22Rv1 (cell line): ENCODE data around the gene ACR.

Experiments used
- ZFX ChIP-seq: fragments of 450-650 bp; IDR thresholded peaks from 2 replicates; pipeline ENCODE4 v1.6.1; 2017; ENCODE audit warnings: antibody characterized with exemption, borderline replicate concordance
- TF ChIP-seq, protein P1 (sequence below): fragments of 450-650 bp; IDR thresholded peaks from 2 replicates; pipeline ENCODE4 v1.5.1; 2017; ENCODE audit warnings: mild to moderate bottlenecking

DNA sequence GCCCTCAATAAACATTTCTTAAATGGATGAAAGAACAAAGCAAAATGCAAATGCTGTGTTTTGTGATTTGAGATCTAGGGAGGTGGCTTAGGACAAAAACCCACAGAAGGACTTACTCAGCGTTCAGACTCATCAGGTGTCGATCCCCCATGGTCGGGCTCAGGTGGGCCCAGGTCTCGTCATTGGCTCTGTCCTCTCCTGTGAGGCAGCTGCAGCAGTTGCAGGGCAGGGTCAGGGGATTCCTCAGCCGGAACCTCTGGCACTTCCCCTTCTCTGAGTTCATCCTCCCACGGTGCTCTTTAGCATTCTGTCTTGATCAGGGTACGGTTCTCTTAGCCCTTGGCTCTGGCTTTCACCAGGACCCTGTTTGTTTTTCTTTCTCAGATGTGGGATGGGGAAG, 14.0 kb upstream of the ACR start:
- TF ChIP-seq, protein P1, sequence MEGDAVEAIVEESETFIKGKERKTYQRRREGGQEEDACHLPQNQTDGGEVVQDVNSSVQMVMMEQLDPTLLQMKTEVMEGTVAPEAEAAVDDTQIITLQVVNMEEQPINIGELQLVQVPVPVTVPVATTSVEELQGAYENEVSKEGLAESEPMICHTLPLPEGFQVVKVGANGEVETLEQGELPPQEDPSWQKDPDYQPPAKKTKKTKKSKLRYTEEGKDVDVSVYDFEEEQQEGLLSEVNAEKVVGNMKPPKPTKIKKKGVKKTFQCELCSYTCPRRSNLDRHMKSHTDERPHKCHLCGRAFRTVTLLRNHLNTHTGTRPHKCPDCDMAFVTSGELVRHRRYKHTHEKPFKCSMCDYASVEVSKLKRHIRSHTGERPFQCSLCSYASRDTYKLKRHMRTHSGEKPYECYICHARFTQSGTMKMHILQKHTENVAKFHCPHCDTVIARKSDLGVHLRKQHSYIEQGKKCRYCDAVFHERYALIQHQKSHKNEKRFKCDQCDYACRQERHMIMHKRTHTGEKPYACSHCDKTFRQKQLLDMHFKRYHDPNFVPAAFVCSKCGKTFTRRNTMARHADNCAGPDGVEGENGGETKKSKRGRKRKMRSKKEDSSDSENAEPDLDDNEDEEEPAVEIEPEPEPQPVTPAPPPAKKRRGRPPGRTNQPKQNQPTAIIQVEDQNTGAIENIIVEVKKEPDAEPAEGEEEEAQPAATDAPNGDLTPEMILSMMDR: no peak
- TF ChIP-seq ZFX: no peak
